PC-3 (cell line): ENCODE measurements around the gene KRT23. TPM values are rescaled to one million over a fixed set of nuclear protein-coding genes. Genes with fewer than 3 reads are reported as not detected.

Experiments used
- ATAC-seq: fragments of 200-7000 bp; cut with Tn5 transposase; 2 replicates; pipeline ENCODE4 v1.9.1; 2020; ENCODE audit warnings: mild to moderate bottlenecking, moderate library complexity
- BruUV-seq: library from RNA; stranded (reverse); fragments of 400-500 nt; replicated peaks from 2 replicates; lab custom pipeline; 2021; lab: Mats Ljungman, UMichigan
- CTCF ChIA-PET: fragments of 300-600 bp; sonication (Branson Sonifier 250); formaldehyde crosslinking; loops from one replicate; lab custom pipeline; 2022; ENCODE audit warnings: antibody characterized with exemption; lab: Charles Lee
- POLR2A ChIA-PET: fragments of 300-600 bp; sonication (Branson Sonifier 250); formaldehyde crosslinking; loops from one replicate; lab custom pipeline; 2022; ENCODE audit warnings: antibody characterized with exemption; ENCODE audit not compliant: unreplicated experiment; lab: Charles Lee
- DNase-seq: peaks from one replicate; pipeline ENCODE4 v3.0.0-alpha.2; 2015
- H2AFZ ChIP-seq: fragments of 300-600 bp; sonication (generic); 2 replicates; pipeline ENCODE4 v1.6.0; 2016; ENCODE audit warnings: antibody characterized with exemption, low read length
- H3F3A ChIP-seq: fragments of 300-600 bp; sonication (generic); one replicate; pipeline ENCODE4 v1.6.0; 2017; ENCODE audit warnings: antibody characterized with exemption, low read length, control low read depth, mild to moderate bottlenecking; ENCODE audit not compliant: unreplicated experiment
- H3K27ac ChIP-seq: fragments of 300-600 bp; sonication (generic); 2 replicates; pipeline ENCODE4 v1.5.1; 2016; ENCODE audit warnings: mild to moderate bottlenecking, low read length
- H3K27me3 ChIP-seq: fragments of 300-600 bp; sonication (generic); 2 replicates; pipeline ENCODE4 v1.6.1; 2016; ENCODE audit warnings: low read length, mixed read lengths
- H3K36me3 ChIP-seq: fragments of 300-600 bp; sonication (generic); 2 replicates; pipeline ENCODE4 v1.6.1; 2016; ENCODE audit warnings: low read depth, mixed run types, low read length, mixed read lengths
- H3K4me1 ChIP-seq: fragments of 300-600 bp; sonication (generic); 2 replicates; pipeline ENCODE4 v1.5.1; 2016; ENCODE audit warnings: low read length; ENCODE audit not compliant: insufficient read depth
- H3K4me2 ChIP-seq: fragments of 300-600 bp; sonication (generic); 2 replicates; pipeline ENCODE4 v1.6.0; 2016; ENCODE audit warnings: low read length
- H3K4me3 ChIP-seq: fragments of 300-600 bp; sonication (generic); 2 replicates; pipeline ENCODE4 v1.5.1; 2016; ENCODE audit warnings: mild to moderate bottlenecking, low read length, mixed read lengths
- H3K79me2 ChIP-seq: fragments of 300-600 bp; sonication (generic); 2 replicates; pipeline ENCODE4 v1.6.1; 2017; ENCODE audit warnings: low read length, mixed read lengths
- H3K9ac ChIP-seq: fragments of 300-600 bp; sonication (generic); 2 replicates; pipeline ENCODE4 v1.6.0; 2016; ENCODE audit warnings: mild to moderate bottlenecking, low read length
- H3K9me2 ChIP-seq: fragments of 300-600 bp; sonication (generic); replicated peaks from 2 replicates; pipeline ENCODE4 v1.6.1; 2016; ENCODE audit warnings: mixed run types, low read length, mixed read lengths
- H3K9me3 ChIP-seq: fragments of 300-600 bp; sonication (generic); 2 replicates; pipeline ENCODE4 v1.6.1; 2016; ENCODE audit warnings: low read length, mixed read lengths
- H4K20me1 ChIP-seq: fragments of 300-600 bp; sonication (generic); 2 replicates; pipeline ENCODE4 v1.6.1; 2016; ENCODE audit warnings: low read length, mixed read lengths
- EZH2 ChIP-seq: fragments of 300-600 bp; sonication (generic); IDR thresholded peaks from one replicate; pipeline ENCODE4 v1.6.1; 2017; ENCODE audit warnings: antibody characterized with exemption, mild to moderate bottlenecking, low read length; ENCODE audit not compliant: unreplicated experiment
- EZH2phosphoT487 ChIP-seq: fragments of 300-600 bp; sonication (generic); IDR thresholded peaks from 2 replicates; pipeline ENCODE4 v1.6.1; 2018; ENCODE audit warnings: mild to moderate bottlenecking, antibody characterized with exemption, low read length, borderline replicate concordance
- intact Hi-C: fragments of 100-400 bp; cut with micrococcal nuclease; formaldehyde crosslinking; loops from 2 replicates; pipeline ENCODE4 v1.9.0; 2023
- total RNA-seq: library from RNA; depleted of rRNA; stranded (reverse); fragments of >200 nt; gene quantifications from 2 replicates; pipeline ENCODE4 v1.2.3, GENCODE V29; 2014
- TF ChIP-seq, protein P1 (sequence below): fragments of 300-600 bp; sonication (generic); conservative IDR thresholded peaks from 2 replicates; pipeline ENCODE4 v1.5.1; 2017; ENCODE audit warnings: antibody characterized with exemption, low read depth, mild to moderate bottlenecking, low read length

The KRT23 gene
- total RNA-seq, 1 experiment from 2014 or later = not detected

DNA sequence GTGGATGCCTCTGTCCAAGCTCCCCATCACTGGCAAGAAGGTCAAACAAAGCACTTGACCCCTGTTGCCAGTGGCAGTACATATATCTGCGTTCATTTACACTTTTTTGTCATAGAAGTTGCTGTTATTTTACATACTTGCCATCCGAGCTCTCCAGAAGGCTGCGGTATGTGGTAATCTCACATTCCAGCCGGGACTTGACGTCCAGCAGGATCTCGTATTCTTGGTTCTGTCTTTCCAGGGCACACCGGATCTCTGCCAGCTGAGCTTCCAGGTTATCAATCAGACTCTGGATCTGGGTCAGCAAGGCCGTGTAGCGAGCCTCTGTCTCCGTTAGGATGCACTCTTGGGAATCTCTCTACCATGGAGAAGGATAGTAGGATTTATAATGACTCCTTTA lies 22.7 kb upstream of the KRT23 start:
- H3K27me3 ChIP-seq = no peaks in the 10 kb centered on the region
- H3K4me1 ChIP-seq = peaks cover 41% of the 10 kb centered on the region
- H3K4me3 ChIP-seq = no peak overlapping the region
- no peak overlapping the region for H2AFZ ChIP-seq
- no peaks in the 10 kb centered on the region for H3K9me3 ChIP-seq
- intact Hi-C loops = no loop called here
- ATAC-seq (no peak), DNase-seq (no peak)
- H3K9ac ChIP-seq = no peak overlapping the region
- no peak overlapping the region for H3K27ac ChIP-seq
- no peaks in the 10 kb centered on the region; the same call in 1 of the 2 replicates for H3K36me3 ChIP-seq
- CTCF ChIA-PET = no interaction called here
- BruUV-seq = no TSS peak
- no peaks in the 10 kb centered on the region for H4K20me1 ChIP-seq
- TF ChIP-seq EZH2phosphoT487 (no peak), EZH2 (no peak)
- TF ChIP-seq, protein P1, sequence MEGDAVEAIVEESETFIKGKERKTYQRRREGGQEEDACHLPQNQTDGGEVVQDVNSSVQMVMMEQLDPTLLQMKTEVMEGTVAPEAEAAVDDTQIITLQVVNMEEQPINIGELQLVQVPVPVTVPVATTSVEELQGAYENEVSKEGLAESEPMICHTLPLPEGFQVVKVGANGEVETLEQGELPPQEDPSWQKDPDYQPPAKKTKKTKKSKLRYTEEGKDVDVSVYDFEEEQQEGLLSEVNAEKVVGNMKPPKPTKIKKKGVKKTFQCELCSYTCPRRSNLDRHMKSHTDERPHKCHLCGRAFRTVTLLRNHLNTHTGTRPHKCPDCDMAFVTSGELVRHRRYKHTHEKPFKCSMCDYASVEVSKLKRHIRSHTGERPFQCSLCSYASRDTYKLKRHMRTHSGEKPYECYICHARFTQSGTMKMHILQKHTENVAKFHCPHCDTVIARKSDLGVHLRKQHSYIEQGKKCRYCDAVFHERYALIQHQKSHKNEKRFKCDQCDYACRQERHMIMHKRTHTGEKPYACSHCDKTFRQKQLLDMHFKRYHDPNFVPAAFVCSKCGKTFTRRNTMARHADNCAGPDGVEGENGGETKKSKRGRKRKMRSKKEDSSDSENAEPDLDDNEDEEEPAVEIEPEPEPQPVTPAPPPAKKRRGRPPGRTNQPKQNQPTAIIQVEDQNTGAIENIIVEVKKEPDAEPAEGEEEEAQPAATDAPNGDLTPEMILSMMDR = no peak
- peaks cover 6% of the 10 kb centered on the region for H3F3A ChIP-seq
- POLR2A ChIA-PET = no interaction called here
- H3K4me2 ChIP-seq = no peak overlapping the region
- H3K9me2 ChIP-seq = no peaks in the 10 kb centered on the region
- H3K79me2 ChIP-seq = no peaks in the 10 kb centered on the region

DNA sequence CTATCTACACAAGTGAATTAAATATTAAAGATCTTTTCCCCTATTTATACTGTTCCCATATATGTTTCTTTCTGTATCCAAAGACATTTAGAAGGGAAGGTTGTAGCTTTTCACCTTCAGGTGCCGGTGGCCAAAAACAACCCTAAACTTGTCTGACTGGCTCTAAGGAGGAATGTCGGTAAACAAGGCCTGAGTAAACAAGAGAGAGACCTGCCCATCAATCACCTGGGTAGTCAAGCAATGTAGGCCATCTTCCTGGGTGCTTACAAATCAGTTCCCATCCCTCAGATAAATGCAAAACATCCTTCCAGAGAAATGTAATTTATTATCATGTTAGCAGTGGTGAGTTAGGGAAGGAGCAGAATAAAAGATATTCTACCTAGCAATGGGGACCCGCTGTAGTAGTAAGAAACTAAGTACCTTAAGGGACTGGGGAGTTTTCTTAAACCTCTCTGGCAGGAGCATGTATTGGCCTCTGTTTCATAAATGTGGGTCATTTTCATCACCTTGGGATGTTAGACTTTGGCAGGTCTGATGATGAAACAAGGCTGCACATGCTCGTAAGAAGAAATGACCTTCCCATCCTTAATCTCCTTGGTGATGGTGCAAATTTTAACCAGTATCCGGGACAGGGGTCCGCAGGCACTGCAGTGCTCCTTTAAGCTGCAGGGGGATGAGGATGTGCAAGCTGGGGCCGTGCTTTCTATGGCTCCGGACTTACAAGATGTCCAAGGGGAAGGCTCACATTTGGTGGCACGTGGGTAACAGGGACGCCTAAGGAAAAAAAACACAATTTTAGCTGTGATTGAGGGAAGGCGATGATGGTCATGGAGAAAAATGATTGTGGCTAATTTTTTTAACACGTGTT lies 20.9 kb upstream of the KRT23 start:
- ATAC-seq = peak; percentile 39
- CTCF ChIA-PET = no interaction called here
- peaks cover 6% of the 10 kb centered on the region for H3F3A ChIP-seq
- TF ChIP-seq EZH2 (no peak), EZH2phosphoT487 (no peak)
- TF ChIP-seq, protein P1 = no peak
- H3K9ac ChIP-seq = peak overlapping the region; percentile 52
- peak; percentile 82 for DNase-seq
- H3K79me2 ChIP-seq = no peaks in the 10 kb centered on the region
- H3K9me2 ChIP-seq = no peaks in the 10 kb centered on the region
- no peaks in the 10 kb centered on the region for H3K36me3 ChIP-seq
- peak overlapping the region; percentile 92 for H3K27ac ChIP-seq
- no peaks in the 10 kb centered on the region for H4K20me1 ChIP-seq
- H3K9me3 ChIP-seq = no peaks in the 10 kb centered on the region
- no peak overlapping the region for H3K4me3 ChIP-seq
- no peak overlapping the region for H2AFZ ChIP-seq
- intact Hi-C loops = loop anchor here (5.0 kb wide), 1 partner anchor 104 kb away; the partner anchor contains the start of gene KRTAP2-3
- peak overlapping the region; percentile 58 for H3K4me2 ChIP-seq
- H3K27me3 ChIP-seq = no peaks in the 10 kb centered on the region
- no TSS peak for BruUV-seq
- POLR2A ChIA-PET = no interaction called here
- peaks cover 58% of the 10 kb centered on the region for H3K4me1 ChIP-seq
